Ishikawa (cell line): ENCODE measurements around the gene NEURL2.

ENCODE experiments used
- CEBPB ChIP-seq: IDR thresholded peaks from 2 replicates; pipeline ENCODE4 v1.6.1; 2012
- CREB1 ChIP-seq: IDR thresholded peaks from 2 replicates; pipeline ENCODE4 v1.6.1; 2012; ENCODE audit warnings: low read depth
- EGR1 ChIP-seq: IDR thresholded peaks from 2 replicates; pipeline ENCODE4 v1.6.1; 2012
- EP300 ChIP-seq: IDR thresholded peaks from 2 replicates; pipeline ENCODE4 v1.6.1; 2012; ENCODE audit warnings: borderline replicate concordance
- FOXM1 ChIP-seq: IDR thresholded peaks from 2 replicates; pipeline ENCODE4 v1.6.1; 2012; ENCODE audit warnings: low read depth, borderline replicate concordance
- MAX ChIP-seq: IDR thresholded peaks from 2 replicates; pipeline ENCODE4 v1.6.1; 2012
- NFIC ChIP-seq: IDR thresholded peaks from 2 replicates; pipeline ENCODE4 v1.6.1; 2012
- RAD21 ChIP-seq: IDR thresholded peaks from 2 replicates; pipeline ENCODE4 v1.6.1; 2012; ENCODE audit warnings: low read depth
- TAF1 ChIP-seq: IDR thresholded peaks from 2 replicates; pipeline ENCODE4 v1.6.1; 2012; ENCODE audit warnings: low read depth, mild to moderate bottlenecking
- TCF12 ChIP-seq: IDR thresholded peaks from 2 replicates; pipeline ENCODE4 v1.6.1; 2012; ENCODE audit warnings: low read depth
- TEAD4 ChIP-seq: IDR thresholded peaks from 2 replicates; pipeline ENCODE4 v1.6.1; 2012
- YY1 ChIP-seq: IDR thresholded peaks from 2 replicates; pipeline ENCODE4 v1.6.1; 2012; ENCODE audit warnings: low read depth
- ZBTB7A ChIP-seq: IDR thresholded peaks from 2 replicates; pipeline ENCODE4 v1.6.1; 2012; ENCODE audit warnings: low read depth
- TF ChIP-seq, protein P1 (sequence below): IDR thresholded peaks from 2 replicates; pipeline ENCODE4 v1.6.1; 2012
- TF ChIP-seq, protein P2 (sequence below): IDR thresholded peaks from 2 replicates; pipeline ENCODE4 v1.6.1; 2012; ENCODE audit warnings: low read depth, mild to moderate bottlenecking

NEURL2 gene

DNA sequence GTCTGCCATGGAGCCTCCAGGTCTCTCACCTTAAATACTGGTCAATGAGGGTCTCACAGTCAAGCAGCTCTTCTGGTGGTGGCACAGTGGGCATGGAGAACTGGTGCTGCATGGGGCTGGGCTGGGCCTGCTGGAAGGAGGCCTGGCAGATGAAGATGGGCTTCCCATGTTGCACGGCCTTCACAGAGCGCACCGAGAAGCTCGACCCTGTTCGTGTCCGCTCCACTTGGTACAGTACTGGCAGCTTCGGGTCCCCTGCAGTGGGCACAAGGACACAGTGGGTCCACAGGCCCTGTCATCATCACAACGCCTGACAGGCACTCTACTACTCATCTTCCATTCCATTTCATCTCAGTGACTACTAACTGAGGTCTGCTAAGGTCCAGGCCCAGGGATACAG is 42.6 kb downstream of the NEURL2 start:
- TF ChIP-seq TEAD4: no peak
- TF ChIP-seq YY1: no peak
- no peak for TF ChIP-seq CEBPB
- no peak for TF ChIP-seq TCF12
- TF ChIP-seq EGR1: no peak
- TF ChIP-seq NFIC: no peak

DNA sequence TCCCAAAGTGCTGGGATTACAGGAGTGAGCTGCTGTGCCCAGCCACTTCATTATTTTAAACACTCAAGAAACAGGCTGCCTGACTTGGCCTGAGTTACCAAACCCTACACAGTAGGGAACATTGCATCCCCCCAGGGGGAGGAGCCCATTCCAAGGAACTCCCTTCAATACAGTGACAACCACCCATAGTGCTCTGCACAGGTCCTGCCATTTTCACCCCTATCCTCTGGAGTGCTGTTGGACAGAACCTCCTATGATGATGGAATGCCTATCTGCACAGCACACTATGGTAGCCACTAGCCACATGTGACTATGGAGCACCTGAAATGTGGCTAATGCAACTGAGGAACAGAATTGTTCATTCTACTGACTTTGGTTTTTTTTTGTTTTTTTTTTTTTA is 45.6 kb downstream of the NEURL2 start:
- no peak for TF ChIP-seq NFIC
- TF ChIP-seq RAD21: no peak
- TF ChIP-seq EGR1: no peak
- no peak for TF ChIP-seq CEBPB

GRCh38 chr20:45843506-45843905 is 47.5 kb downstream of the NEURL2 start:
- TF ChIP-seq, protein P1, sequence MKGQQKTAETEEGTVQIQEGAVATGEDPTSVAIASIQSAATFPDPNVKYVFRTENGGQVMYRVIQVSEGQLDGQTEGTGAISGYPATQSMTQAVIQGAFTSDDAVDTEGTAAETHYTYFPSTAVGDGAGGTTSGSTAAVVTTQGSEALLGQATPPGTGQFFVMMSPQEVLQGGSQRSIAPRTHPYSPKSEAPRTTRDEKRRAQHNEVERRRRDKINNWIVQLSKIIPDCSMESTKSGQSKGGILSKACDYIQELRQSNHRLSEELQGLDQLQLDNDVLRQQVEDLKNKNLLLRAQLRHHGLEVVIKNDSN: no peak
- TF ChIP-seq TEAD4 (no peak), RAD21 (no peak), TCF12 (no peak), EP300 (no peak), ZBTB7A (no peak)

GRCh38 chr20:45842169-45842812 is 48.7 kb downstream of the NEURL2 start:
- TF ChIP-seq TAF1: no peak
- no peak for TF ChIP-seq EGR1
- TF ChIP-seq MAX: no peak
- TF ChIP-seq, protein P2, sequence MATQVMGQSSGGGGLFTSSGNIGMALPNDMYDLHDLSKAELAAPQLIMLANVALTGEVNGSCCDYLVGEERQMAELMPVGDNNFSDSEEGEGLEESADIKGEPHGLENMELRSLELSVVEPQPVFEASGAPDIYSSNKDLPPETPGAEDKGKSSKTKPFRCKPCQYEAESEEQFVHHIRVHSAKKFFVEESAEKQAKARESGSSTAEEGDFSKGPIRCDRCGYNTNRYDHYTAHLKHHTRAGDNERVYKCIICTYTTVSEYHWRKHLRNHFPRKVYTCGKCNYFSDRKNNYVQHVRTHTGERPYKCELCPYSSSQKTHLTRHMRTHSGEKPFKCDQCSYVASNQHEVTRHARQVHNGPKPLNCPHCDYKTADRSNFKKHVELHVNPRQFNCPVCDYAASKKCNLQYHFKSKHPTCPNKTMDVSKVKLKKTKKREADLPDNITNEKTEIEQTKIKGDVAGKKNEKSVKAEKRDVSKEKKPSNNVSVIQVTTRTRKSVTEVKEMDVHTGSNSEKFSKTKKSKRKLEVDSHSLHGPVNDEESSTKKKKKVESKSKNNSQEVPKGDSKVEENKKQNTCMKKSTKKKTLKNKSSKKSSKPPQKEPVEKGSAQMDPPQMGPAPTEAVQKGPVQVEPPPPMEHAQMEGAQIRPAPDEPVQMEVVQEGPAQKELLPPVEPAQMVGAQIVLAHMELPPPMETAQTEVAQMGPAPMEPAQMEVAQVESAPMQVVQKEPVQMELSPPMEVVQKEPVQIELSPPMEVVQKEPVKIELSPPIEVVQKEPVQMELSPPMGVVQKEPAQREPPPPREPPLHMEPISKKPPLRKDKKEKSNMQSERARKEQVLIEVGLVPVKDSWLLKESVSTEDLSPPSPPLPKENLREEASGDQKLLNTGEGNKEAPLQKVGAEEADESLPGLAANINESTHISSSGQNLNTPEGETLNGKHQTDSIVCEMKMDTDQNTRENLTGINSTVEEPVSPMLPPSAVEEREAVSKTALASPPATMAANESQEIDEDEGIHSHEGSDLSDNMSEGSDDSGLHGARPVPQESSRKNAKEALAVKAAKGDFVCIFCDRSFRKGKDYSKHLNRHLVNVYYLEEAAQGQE: no peak
- TF ChIP-seq CREB1: no peak
- TF ChIP-seq ZBTB7A: no peak

DNA sequence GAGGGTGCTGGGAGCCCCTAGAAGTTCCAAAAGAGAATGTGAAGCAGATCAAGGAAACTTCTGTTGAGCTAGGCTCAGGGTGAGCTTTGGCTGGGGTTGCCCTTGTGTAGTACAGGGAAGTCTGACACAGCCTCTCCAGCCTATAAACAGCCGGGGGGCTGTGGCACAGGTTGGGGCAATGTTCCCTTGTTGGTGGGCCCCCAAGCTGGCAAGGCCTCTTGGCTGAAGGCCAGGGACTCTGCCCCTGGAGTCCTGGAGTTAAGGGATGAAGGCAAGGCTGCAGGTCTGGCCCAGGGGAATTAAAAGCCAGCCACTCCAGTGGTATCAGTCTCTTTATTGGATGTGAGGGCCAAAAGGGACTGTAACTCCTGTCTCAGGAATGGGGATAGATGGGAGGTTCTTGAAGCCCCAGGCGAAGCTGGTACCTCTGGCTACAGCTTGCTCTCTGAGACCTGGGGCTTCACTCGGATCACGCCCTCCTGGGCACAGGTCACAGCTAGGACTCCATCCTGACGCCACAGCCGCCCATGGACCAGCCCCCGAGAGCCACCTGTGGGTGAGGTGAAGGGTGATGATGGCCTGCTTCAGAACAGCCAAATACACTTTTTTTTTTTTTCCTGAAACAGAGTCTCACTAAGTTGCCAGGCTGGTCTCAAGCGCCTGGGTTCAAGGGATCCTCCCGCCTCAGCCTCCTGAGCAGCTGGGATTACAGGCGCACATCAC is 49.4 kb downstream of the NEURL2 start:
- TF ChIP-seq TAF1 (no peak), TEAD4 (no peak), CEBPB (no peak), YY1 (no peak), EGR1 (no peak), ZBTB7A (no peak)
- TF ChIP-seq, protein P1: no peak

- TF ChIP-seq TEAD4 (no peak), YY1 (no peak), FOXM1 (no peak), CREB1 (no peak), EP300 (no peak), RAD21 (no peak), CEBPB (no peak), NFIC (no peak), ZBTB7A (no peak), TAF1 (no peak), MAX (no peak), TCF12 (no peak), EGR1 (no peak)
- TF ChIP-seq, protein P1: no peak
- TF ChIP-seq, protein P2: no peak
Observed at GRCh38 chr20:45840700-45841198, 50.3 kb downstream of the NEURL2 start.
